ENCODE results near the gene UBXN10. TPM values are rescaled to one million over a fixed set of nuclear protein-coding genes. Genes with fewer than 3 reads are reported as not detected.

Gene UBXN10
- total and polyA plus RNA-seq, 4 donors: 0.50 to 2.3 (median 1.1) TPM

- no peak overlapping the region for H3K27ac ChIP-seq (ENCODE audit: low read depth in 1 of 2, low read length in 2 of 2)
- WGBS: 94% methylated on average over 7 of the region's 7 CpGs
- H3K9ac ChIP-seq (ENCODE audit: low read depth in 1 of 2, low read length in 2 of 2): no peak overlapping the region
- no peaks in the 10 kb centered on the region for H3K36me3 ChIP-seq (ENCODE audit: control insufficient read depth in 4 of 4, insufficient read depth in 3 of 4, low read depth in 1 of 4, low read length in 3 of 4)
- no peak overlapping the region for H3K4me3 ChIP-seq (ENCODE audit: low read depth in 1 of 3, low read length in 3 of 3)
- no peak for DNase-seq (ENCODE audit: low spot score)
- H3K4me1 ChIP-seq (ENCODE audit: control insufficient read depth in 4 of 4, insufficient read depth in 4 of 4, low read length in 3 of 4): no peaks in the 10 kb centered on the region
- H3K9me3 ChIP-seq (ENCODE audit: control insufficient read depth in 4 of 4, low read length in 3 of 4): no peaks in the 10 kb centered on the region
- no peak for TF ChIP-seq GABPA (IDR thresholded peaks at IDR 0.05 in 1 of 2, conservative IDR thresholded peaks at IDR 0.05 in 1 of 2)
- no peak for TF ChIP-seq CTCF (IDR thresholded peaks at IDR 0.05; ENCODE audit: low read depth, low read length, missing input control)
- H3K27me3 ChIP-seq (ENCODE audit: control insufficient read depth in 4 of 4, insufficient read depth in 4 of 4, low read length in 3 of 4): no peaks in the 10 kb centered on the region
Measured at GRCh38 chr1:20141466-20141865, 44.4 kb upstream of the UBXN10 start.

DNA sequence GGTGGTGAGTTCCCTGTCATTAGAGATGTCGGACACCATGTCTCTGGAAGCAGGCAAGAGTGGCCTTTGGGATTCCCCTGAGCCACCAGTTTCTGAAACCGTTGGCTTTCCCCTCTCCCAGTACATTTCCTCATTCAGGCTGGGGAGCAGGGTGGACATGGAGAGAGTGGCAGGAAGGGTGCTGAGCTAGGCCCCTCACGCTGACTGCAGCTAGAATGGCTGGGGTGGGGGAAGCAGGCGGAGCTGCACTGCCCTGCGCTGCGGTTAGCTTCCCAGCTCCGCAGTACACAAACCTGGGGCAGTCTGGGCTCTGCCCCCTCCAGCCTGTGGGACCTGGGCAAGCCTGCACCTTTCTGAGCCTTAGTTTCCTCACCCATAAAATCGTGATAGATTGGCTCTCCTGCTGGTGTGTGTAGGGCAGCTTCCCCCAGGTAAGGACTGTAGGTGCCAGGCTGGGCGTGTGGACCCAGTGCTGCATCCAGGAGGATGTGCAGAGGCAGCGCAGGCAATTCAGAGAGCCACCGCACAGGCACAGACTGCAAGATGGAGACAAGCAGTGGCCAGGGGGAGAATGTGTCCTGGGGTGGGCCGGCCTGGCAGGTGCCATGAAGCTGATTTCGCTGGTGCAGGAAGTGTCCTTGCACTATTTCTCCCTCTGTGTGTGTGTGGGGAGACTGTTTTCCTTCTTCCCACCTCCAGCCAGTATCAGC lies 43.7 kb upstream of the UBXN10 start:
- Histone ChIP-seq H3K36me3 (ENCODE audit: control insufficient read depth in 4 of 4, insufficient read depth in 3 of 4, low read depth in 1 of 4, low read length in 3 of 4) (no peaks in the 10 kb centered on the region), H3K9ac (ENCODE audit: low read depth in 1 of 2, low read length in 2 of 2) (no peak overlapping the region), H3K27me3 (ENCODE audit: control insufficient read depth in 4 of 4, insufficient read depth in 4 of 4, low read length in 3 of 4) (no peaks in the 10 kb centered on the region), H3K9me3 (ENCODE audit: control insufficient read depth in 4 of 4, low read length in 3 of 4) (no peaks in the 10 kb centered on the region), H3K27ac (ENCODE audit: low read depth in 1 of 2, low read length in 2 of 2) (no peak overlapping the region), H3K4me1 (ENCODE audit: control insufficient read depth in 4 of 4, insufficient read depth in 4 of 4, low read length in 3 of 4) (no peaks in the 10 kb centered on the region), H3K4me3 (ENCODE audit: low read depth in 1 of 3, low read length in 3 of 3) (no peak overlapping the region)
- TF ChIP-seq, protein P1, sequence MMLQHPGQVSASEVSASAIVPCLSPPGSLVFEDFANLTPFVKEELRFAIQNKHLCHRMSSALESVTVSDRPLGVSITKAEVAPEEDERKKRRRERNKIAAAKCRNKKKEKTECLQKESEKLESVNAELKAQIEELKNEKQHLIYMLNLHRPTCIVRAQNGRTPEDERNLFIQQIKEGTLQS (IDR thresholded peaks at IDR 0.05): no peak
- no peak for TF ChIP-seq RXRA (IDR thresholded peaks at IDR 0.05)
- 91% methylated on average over 13 of the region's 13 CpGs for WGBS
- DNase-seq (ENCODE audit: low spot score): no peak

DNA sequence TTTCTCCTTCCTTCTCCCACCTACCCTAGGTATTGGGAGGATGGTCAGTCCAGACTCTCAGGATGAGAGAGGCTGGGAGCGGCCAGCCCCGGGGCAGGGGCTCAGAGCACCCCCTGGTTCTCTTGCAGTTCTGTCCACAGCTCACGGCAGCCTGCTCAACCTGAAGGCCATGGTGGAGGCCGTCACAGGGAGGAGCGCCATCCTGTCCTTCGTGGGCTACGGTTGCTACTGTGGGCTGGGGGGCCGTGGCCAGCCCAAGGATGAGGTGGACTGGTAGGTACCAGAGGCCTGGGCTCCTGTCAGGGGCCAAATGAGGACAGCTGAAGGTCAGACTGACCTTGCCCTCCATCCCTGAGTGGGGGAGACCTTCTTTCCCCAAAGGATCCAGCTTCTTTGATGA lies 42.6 kb upstream of the UBXN10 start:
- DNase-seq (ENCODE audit: low spot score): no peak
- no peaks in the 10 kb centered on the region for H3K36me3 ChIP-seq (ENCODE audit: control insufficient read depth in 4 of 4, insufficient read depth in 3 of 4, low read depth in 1 of 4, low read length in 3 of 4)
- no peak overlapping the region for H3K4me3 ChIP-seq (ENCODE audit: low read depth in 1 of 3, low read length in 3 of 3)
- no peaks in the 10 kb centered on the region for H3K9me3 ChIP-seq (ENCODE audit: control insufficient read depth in 4 of 4, low read length in 3 of 4)
- TF ChIP-seq HNF4G (IDR thresholded peaks at IDR 0.05): no peak
- TF ChIP-seq JUND (IDR thresholded peaks at IDR 0.05): no peak
- TF ChIP-seq FOXA2 (IDR thresholded peaks at IDR 0.05): no peak
- TF ChIP-seq, protein P1 (IDR thresholded peaks at IDR 0.05): no peak
- TF ChIP-seq HNF4A (conservative IDR thresholded peaks at IDR 0.05): no peak
- TF ChIP-seq TAF1 (conservative IDR thresholded peaks at IDR 0.05): no peak
- no peaks in the 10 kb centered on the region for H3K27me3 ChIP-seq (ENCODE audit: control insufficient read depth in 4 of 4, insufficient read depth in 4 of 4, low read length in 3 of 4)
- H3K27ac ChIP-seq (ENCODE audit: low read depth in 1 of 2, low read length in 2 of 2): no peak overlapping the region
- H3K9ac ChIP-seq (ENCODE audit: low read depth in 1 of 2, low read length in 2 of 2): no peak overlapping the region
- WGBS: 91% methylated on average over 8 of the region's 8 CpGs
- no peaks in the 10 kb centered on the region for H3K4me1 ChIP-seq (ENCODE audit: control insufficient read depth in 4 of 4, insufficient read depth in 4 of 4, low read length in 3 of 4)

All from liver (tissue), 9 donors.